ENCODE results near the gene FPGT.
"Not testable (repeated sequence)": the region's sequence is repeated elsewhere in the genome, so short reads cannot be mapped to it uniquely, and the experiment has no call there.

FPGT gene

DNA sequence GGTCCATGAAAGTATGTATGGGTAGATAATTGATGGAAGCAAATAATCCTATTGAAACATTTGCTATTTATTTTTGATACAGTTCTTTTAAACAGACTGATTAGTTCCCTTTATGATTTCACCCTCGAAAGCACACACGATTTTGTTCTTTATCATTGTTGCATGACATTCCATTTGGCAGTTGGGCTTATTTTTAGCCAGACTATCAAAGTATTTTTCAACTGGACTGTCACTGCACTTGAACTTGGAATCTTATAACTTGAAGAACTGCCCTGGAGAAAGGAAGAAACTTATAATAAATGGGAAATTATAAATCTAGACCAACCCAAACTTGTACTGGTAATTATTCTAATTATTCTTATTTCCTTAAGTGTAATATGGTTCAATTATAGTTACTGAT, 37.1 kb downstream of the FPGT start, which contains the start of gene TNNI3K:
TSS of gene TNNI3K (plus strand) at position 235 of the 400 bp plus-strand sequence. CDS start at position 300, 65 bp downstream.
- TF ChIP-seq, protein P1, sequence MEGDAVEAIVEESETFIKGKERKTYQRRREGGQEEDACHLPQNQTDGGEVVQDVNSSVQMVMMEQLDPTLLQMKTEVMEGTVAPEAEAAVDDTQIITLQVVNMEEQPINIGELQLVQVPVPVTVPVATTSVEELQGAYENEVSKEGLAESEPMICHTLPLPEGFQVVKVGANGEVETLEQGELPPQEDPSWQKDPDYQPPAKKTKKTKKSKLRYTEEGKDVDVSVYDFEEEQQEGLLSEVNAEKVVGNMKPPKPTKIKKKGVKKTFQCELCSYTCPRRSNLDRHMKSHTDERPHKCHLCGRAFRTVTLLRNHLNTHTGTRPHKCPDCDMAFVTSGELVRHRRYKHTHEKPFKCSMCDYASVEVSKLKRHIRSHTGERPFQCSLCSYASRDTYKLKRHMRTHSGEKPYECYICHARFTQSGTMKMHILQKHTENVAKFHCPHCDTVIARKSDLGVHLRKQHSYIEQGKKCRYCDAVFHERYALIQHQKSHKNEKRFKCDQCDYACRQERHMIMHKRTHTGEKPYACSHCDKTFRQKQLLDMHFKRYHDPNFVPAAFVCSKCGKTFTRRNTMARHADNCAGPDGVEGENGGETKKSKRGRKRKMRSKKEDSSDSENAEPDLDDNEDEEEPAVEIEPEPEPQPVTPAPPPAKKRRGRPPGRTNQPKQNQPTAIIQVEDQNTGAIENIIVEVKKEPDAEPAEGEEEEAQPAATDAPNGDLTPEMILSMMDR (IDR thresholded peaks at IDR 0.05; ENCODE audit: insufficient read depth, low read depth, low read length, missing control alignments), result no peak
- no peak within 1 kb of the TSS for H3K4me3 ChIP-seq (ENCODE audit: low read length)
- no peak for DNase-seq (ENCODE audit: low read depth)

DNA sequence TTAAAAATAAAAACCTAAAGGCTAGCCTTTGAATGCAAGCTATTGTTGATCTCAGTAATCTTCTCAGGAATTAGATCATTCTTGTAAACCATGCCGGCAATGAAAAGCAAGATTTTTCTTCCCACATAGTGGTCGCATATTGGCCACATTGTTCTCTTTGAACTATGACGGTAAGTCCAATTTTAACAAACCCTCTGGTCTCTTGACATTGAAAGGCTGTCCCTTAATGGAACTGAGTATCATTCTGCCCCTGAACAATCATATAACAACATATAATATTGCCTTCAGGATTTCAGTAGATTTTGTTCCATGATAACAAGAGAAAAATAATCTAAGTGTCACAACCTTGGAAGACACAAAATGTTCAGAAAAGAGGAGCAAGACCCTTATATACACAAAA, 38.4 kb downstream of the FPGT start:
- no peak for DNase-seq (ENCODE audit: low read depth)
- TF ChIP-seq, protein P1 (IDR thresholded peaks at IDR 0.05; ENCODE audit: insufficient read depth, low read depth, low read length, missing control alignments), result no peak
- no peak overlapping the region for H3K4me3 ChIP-seq (ENCODE audit: low read length)

DNA sequence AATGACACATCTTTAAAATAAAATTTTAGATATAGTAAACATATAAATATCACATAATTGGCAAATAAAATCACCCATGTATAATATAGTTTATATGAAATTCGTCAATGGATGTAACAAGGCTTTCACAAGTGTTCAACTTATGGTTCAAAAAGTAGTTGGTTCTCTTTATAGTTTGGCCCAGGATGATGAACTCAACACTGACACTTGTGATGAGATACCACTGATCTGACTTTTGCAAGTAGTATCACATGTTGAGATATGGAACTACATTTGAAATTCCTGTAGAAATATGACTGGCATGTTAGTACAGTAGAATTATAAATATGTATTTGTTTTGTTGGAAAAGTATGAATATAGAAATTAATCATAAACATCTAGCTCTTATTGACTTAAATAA, 39.0 kb downstream of the FPGT start:
- TF ChIP-seq, protein P1 (IDR thresholded peaks at IDR 0.05; ENCODE audit: insufficient read depth, low read depth, low read length, missing control alignments), result no peak
- no peak for DNase-seq (ENCODE audit: low read depth)
- no peak overlapping the region for H3K4me3 ChIP-seq (ENCODE audit: low read length)

DNA sequence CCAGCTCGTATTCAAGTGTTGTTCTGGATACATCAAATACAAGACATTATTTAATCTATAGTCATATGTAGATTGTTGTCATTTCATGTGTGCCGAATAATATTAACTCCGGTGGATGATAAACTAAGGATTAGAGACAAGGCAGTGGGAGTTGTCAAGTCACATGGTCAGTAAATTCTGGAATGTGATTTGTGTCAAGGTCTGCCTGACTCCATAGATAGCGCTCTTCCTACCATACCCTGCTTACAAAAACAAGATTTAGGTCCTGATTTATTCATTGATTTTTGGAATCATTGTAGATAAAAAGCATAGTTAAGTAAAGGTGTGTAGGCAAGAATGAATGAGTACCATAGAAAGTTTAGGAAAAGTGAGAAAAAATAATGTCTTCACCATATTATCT, 39.7 kb downstream of the FPGT start:
- no peak overlapping the region for H3K4me3 ChIP-seq (ENCODE audit: low read length)
- no peak for DNase-seq (ENCODE audit: low read depth)
- TF ChIP-seq, protein P1 (IDR thresholded peaks at IDR 0.05; ENCODE audit: insufficient read depth, low read depth, low read length, missing control alignments), result no peak

DNA sequence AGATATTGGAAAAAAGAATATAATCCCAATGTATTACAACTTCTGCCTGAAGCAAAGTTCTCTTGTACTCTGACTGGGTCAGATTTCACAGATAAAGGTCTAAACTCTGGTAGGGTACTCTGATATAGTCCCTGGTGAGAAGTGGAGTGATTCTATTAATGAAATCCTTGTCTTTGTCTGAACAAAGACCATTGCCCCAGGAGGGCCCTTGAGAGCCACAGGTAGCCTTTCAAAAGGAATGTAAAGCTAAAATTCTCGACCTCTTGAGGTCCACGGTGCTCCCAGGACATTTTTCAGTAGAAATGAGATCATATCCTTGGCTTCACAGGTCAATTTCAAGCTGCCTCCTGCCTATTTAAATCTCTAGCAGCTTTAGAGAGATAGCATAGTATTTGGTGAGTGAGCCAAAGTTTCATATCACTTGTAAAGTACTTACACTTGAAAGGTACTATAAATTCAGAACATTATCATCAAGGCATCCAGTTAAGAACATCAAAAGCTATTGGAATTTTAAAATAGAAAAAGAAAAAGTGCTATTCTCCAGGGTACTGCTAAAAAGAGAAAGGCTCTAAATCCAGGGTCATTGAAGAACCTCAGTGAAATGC, 47.2 kb downstream of the FPGT start:
- no peak overlapping the region for H3K4me3 ChIP-seq (ENCODE audit: low read length)
- no peak for DNase-seq (ENCODE audit: low read depth)
- TF ChIP-seq, protein P1 (IDR thresholded peaks at IDR 0.05; ENCODE audit: insufficient read depth, low read depth, low read length, missing control alignments), result no peak

DNA sequence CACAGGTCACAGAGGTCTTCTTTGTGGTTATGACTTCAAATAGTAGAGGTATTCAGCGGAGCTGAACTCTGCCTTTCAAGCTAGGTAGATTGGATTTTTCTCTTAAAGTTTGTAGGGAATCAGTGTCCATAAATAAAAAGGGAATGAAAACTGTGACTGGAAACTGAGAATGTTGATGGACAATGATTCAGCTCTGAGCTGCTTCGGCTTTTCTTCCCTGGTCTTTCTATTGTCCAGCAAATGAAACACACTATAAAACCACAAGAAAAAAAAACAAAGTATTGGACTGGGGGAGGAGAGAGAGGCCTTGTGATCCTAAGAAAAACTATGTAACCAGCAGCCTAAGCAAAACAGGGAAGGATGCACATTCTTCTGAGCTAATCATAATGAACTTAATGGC, 48.3 kb downstream of the FPGT start:
- H3K4me3 ChIP-seq (ENCODE audit: low read length), result no peak overlapping the region
- no peak for DNase-seq (ENCODE audit: low read depth)
- TF ChIP-seq, protein P1 (IDR thresholded peaks at IDR 0.05; ENCODE audit: insufficient read depth, low read depth, low read length, missing control alignments), result no peak

DNA sequence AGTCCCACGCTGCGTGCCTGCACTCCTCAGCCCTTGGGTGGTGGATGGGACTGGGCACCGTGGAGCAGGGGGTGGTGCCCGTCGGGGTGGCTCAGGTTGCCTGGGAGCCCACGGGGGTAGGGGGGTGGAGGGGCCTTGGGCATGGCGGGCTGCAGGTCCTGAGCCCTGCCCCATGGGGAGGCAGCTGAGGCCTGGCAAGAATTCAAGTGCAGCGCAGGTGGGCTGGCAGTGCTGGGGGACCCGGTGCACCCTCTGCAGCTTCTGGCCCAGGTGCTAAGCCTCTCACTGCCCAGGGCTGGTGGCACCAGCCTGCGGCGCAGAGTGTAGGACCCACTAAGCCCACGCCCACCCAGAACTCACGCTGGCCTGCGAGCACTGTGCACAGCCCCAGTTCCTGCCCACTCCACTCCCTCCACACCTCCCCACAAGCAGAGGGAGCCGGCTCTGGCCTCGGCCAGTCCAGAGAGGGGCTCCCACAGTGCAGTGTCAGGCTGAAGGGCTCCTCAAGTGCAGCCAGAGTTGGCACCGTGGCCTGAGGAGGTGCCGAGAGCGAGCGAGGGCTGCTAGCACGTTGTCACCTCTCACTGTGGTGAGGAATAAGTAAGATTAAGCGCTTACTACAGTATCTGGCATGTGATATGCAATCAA, 50.0 kb downstream of the FPGT start:
- TF ChIP-seq, protein P1 (IDR thresholded peaks at IDR 0.05; ENCODE audit: insufficient read depth, low read depth, low read length, missing control alignments), result no peak
- no peak for DNase-seq (ENCODE audit: low read depth)

DNA sequence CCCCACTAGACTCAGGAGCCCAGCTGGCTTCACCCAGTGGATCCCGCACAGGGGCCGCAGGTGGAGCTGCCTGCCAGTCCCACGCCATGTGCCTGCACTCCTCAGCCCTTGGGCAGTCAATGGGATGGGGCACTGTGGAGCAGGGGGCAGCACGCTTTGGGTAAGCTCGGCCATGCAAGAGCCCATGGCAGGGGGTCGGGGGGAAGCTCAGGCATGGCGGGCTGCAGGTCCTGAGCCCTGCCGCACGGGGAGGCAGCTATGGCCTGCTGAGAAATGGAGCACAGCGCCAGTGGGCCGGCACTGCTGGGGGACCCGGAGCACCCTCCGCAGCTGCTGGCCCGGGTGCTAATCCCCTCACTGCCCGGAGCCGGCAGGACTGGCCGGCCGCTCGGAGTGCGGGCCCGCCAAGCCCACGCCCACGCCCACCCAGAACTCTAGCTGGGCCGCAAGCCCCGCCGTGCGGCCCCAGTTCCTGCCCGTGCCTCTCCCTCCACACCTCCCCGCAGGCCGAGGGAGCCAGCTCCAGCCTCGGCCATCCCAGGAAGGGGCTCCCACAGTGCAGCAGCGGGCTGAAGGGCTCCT, 55.3 kb downstream of the FPGT start:
- H3K4me3 ChIP-seq (ENCODE audit: low read length); DNase-seq (ENCODE audit: low read depth): not testable (repeated sequence)

More for the DNA sequence above, 50.0 kb downstream of the FPGT start:
- H3K4me3 ChIP-seq (ENCODE audit: low read length), result no peak overlapping the region

Measured in epithelial cell of esophagus (primary cell).